Forelimb muscle (tissue), 1 donor: Measurements from ENCODE around the gene NIPSNAP2. TPM values are rescaled to one million over a fixed set of nuclear protein-coding genes. Genes with fewer than 3 reads are reported as not detected.
"Not testable (repeated sequence)": the region's sequence is repeated elsewhere in the genome, so short reads cannot be mapped to it uniquely, and the experiment has no call there.

Experiments
- DNase-seq: peaks from one replicate; pipeline ENCODE4 v3.0.0-alpha.2; 2013; ENCODE audit warnings: low read depth
- polyA plus RNA-seq: library from polyadenylated mRNA; unstranded; fragments of 120-200 nt; gene quantifications from one replicate; pipeline ENCODE4 v1.2.1, GENCODE V29; 2013; ENCODE audit not compliant: insufficient read length

Gene NIPSNAP2
- polyA plus RNA-seq, 1 donor: 107 TPM

- not testable (repeated sequence) for DNase-seq
Observed at GRCh38 chr7:56047446-56048116, 83.2 kb downstream of the NIPSNAP2 start.

DNA sequence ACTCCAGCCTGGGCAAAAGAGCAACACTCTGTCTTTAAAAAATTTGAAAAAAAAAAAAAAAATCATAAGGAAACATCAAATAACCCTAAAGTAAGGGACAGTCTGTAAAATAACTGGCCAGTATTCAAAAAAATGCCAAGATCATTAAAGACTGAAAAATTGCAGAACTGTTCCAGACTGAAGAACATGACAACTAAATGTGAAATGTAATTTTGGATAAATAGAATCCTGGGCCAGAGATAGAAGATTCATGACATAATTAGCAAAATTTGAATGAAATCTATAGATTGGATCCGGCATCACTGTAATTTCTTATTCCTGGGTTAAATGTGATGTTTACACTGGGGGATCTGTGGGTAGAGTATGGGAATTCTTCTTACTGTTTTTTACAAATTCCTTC lies 83.9 kb downstream of the NIPSNAP2 start:
- no peak for DNase-seq

- not testable (repeated sequence) for DNase-seq
Observed at GRCh38 chr7:56048763-56049162, 84.4 kb downstream of the NIPSNAP2 start.

Other genes starting within 250 kb of the NIPSNAP2 start
- 0.09 TPM for gene SEPTIN14, start 101.8 kb upstream of the NIPSNAP2 start, polyA plus RNA-seq
- 6.3 TPM for gene ZNF713, start 77.1 kb upstream of the NIPSNAP2 start, polyA plus RNA-seq
- 14.5 TPM for gene MRPS17, start 12.7 kb upstream of the NIPSNAP2 start, polyA plus RNA-seq
- gene PSPH, start 86.9 kb downstream of the NIPSNAP2 start, polyA plus RNA-seq: 16.9 TPM
- gene CCT6A, start 87.2 kb downstream of the NIPSNAP2 start, polyA plus RNA-seq: 151 TPM
- gene SUMF2, start 99.7 kb downstream of the NIPSNAP2 start, polyA plus RNA-seq: 51.1 TPM
- gene PHKG1, start 128.4 kb downstream of the NIPSNAP2 start, polyA plus RNA-seq: 41.5 TPM
- gene CHCHD2, start 141.9 kb downstream of the NIPSNAP2 start, polyA plus RNA-seq: 228 TPM
- gene NUPR2, start 151.8 kb downstream of the NIPSNAP2 start, polyA plus RNA-seq: not detected